Amniotic epithelial cell (primary cell): Measurements from ENCODE around the gene ZFYVE21.
"Not testable (repeated sequence)": the region's sequence is repeated elsewhere in the genome, so short reads cannot be mapped to it uniquely, and the experiment has no call there.

ENCODE experiments used
- DNase-seq: peaks from one replicate; pipeline ENCODE4 v3.0.0-alpha.2; 2010; ENCODE audit warnings: low read depth

The ZFYVE21 gene

GRCh38 chr14:103763730-103764488, 48.3 kb downstream of the ZFYVE21 start:
- no peak for DNase-seq

DNA sequence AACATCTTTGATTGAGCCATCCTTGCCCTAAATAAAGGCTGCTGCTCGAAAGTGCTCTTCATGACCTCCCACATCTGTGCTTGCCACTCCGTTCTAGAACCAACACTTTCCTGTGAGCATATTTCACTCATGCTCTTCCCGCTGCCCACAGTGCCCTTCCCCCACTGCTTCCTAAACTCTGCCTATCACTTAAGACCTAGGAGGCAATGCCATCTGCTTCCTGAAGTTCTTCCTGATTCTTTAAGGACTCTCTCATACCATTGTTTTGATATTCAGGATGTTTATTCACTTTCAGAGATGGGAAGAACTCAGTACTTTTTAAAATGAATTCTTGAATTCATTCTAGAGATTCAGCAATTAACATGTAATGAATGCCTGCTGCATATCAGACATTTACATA, 49.9 kb downstream of the ZFYVE21 start:
- no peak for DNase-seq

GRCh38 chr14:103767336-103767894, 51.8 kb downstream of the ZFYVE21 start:
- DNase-seq = peak; percentile 82

DNA sequence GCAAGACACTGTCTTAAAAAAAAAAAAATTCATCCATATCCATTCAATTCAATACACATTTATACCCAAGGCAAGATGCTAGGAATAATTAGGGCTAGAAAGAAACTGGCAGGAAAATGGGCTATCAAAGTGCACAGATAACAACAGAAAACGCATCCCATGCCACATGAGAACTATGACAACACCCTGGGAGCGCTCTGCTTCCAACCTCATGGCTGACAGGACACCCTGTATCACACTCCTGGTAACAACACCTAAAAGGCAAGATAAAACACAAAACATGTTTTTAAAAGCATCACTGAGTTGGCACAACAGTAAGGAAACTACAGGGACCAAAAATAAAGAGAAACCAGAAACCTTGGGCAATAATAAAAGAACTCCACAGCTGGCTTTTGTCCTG, 54.9 kb downstream of the ZFYVE21 start:
- no peak for DNase-seq

- DNase-seq = no peak
Observed at GRCh38 chr14:103770902-103771301, 55.3 kb downstream of the ZFYVE21 start.

DNA sequence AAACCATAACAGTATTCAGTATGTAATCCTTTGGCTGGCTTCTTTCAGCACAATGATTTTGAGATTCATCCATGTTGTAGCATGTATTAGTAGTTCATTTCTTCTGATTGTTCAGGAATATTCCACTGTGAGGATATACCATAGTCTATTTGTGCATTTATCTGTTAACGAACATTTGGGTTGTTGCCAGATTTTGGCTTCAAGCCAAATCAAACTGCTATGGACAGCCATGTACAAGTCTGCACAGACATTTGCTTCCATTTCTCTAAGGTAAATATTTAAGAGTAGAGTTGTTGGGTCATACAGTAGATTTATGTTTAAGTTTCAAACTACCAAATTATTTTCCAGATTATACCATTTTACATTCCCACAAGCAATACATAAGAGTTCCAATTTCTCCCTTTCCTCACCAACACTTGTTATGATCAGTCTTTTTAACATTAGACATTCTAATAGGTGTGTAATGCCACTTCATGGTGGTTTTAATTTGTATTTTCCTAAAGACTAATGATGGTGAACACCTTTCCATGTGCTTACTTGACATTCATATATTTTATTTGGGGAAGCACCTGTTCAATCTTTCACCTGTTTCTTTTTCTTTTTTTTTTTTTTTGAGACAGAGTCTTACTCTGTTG, 56.6 kb downstream of the ZFYVE21 start:
- DNase-seq = no peak

- DNase-seq = peak; percentile 13
Observed at GRCh38 chr14:103773521-103773920, 57.9 kb downstream of the ZFYVE21 start.

- DNase-seq = no peak
Observed at GRCh38 chr14:103775506-103775905, 59.9 kb downstream of the ZFYVE21 start.

- not testable (repeated sequence) for DNase-seq
Observed at GRCh38 chr14:103776319-103776718, 60.7 kb downstream of the ZFYVE21 start.

DNA sequence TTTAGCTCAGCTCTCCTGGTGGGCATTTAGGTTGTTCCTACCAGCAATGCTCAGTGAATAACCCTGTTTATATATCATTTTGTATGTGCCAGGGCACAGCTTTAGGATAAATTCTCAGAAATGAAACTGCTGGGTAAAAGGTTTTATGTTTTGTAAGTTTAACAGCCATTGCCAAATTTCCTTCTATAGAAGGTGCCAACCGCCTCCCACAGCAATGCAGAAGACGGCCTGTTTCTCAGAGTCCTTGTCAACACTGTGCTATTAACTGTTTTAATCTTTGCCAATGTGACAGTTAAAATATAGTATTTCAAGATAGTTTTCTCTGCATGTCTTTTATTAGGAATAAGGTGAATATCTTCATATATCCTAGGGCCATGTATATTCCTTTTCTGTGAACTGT, 66.8 kb downstream of the ZFYVE21 start:
- DNase-seq = no peak
